ENCODE data around the gene DQX1. TPM values are rescaled to one million over a fixed set of nuclear protein-coding genes. Genes with fewer than 3 reads are reported as not detected.

DQX1 gene
- total and polyA plus RNA-seq, 4 donors: 0.05 to 1.0 (median 0.08) TPM; not detected in 1

GRCh38 chr2:74560591-74560990 lies 34.6 kb upstream of the DQX1 start (continued):
- TF ChIP-seq MAX (IDR thresholded peaks at IDR 0.05) (no peak), FOXA1 (IDR thresholded peaks at IDR 0.05) (no peak), FOXA2 (IDR thresholded peaks at IDR 0.05) (no peak), RXRA (IDR thresholded peaks at IDR 0.05) (no peak)
- TF ChIP-seq, protein P1, sequence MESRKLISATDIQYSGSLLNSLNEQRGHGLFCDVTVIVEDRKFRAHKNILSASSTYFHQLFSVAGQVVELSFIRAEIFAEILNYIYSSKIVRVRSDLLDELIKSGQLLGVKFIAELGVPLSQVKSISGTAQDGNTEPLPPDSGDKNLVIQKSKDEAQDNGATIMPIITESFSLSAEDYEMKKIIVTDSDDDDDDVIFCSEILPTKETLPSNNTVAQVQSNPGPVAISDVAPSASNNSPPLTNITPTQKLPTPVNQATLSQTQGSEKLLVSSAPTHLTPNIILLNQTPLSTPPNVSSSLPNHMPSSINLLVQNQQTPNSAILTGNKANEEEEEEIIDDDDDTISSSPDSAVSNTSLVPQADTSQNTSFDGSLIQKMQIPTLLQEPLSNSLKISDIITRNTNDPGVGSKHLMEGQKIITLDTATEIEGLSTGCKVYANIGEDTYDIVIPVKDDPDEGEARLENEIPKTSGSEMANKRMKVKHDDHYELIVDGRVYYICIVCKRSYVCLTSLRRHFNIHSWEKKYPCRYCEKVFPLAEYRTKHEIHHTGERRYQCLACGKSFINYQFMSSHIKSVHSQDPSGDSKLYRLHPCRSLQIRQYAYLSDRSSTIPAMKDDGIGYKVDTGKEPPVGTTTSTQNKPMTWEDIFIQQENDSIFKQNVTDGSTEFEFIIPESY (IDR thresholded peaks at IDR 0.05): no peak

- no peaks in the 10 kb centered on the region for H3K9me3 ChIP-seq (ENCODE audit: control insufficient read depth in 4 of 4, low read length in 3 of 4)
- H3K4me3 ChIP-seq (ENCODE audit: low read depth in 1 of 3, low read length in 3 of 3): no peak overlapping the region
- H3K27ac ChIP-seq (ENCODE audit: low read depth in 1 of 2, low read length in 2 of 2): no peak overlapping the region
- TF ChIP-seq TAF1 (conservative IDR thresholded peaks at IDR 0.05) (no peak), RXRA (IDR thresholded peaks at IDR 0.05) (no peak), YY1 (IDR thresholded peaks at IDR 0.05) (no peak)
- no peak for DNase-seq (ENCODE audit: low spot score)
- no peaks in the 10 kb centered on the region for H3K36me3 ChIP-seq (ENCODE audit: control insufficient read depth in 4 of 4, insufficient read depth in 3 of 4, low read depth in 1 of 4, low read length in 3 of 4)
- H3K9ac ChIP-seq (ENCODE audit: low read depth in 1 of 2, low read length in 2 of 2): no peak overlapping the region
- WGBS: 54% methylated on average over 5 of the region's 5 CpGs
- H3K4me1 ChIP-seq (ENCODE audit: control insufficient read depth in 4 of 4, insufficient read depth in 4 of 4, low read length in 3 of 4): peaks cover 0 to 1% (median 0%) of the 10 kb centered on the region in 4 donors
- no peaks in the 10 kb centered on the region for H3K27me3 ChIP-seq (ENCODE audit: control insufficient read depth in 4 of 4, insufficient read depth in 4 of 4, low read length in 3 of 4)
Observed at GRCh38 chr2:74559912-74560311, 33.9 kb upstream of the DQX1 start.

GRCh38 chr2:74558284-74559230 lies 32.5 kb upstream of the DQX1 start:
- no peak for DNase-seq (ENCODE audit: low spot score)
- H3K4me1 ChIP-seq (ENCODE audit: control insufficient read depth in 4 of 4, insufficient read depth in 4 of 4, low read length in 3 of 4): peaks cover 0 to 4% (median 2%) of the 10 kb centered on the region in 4 donors
- H3K9me3 ChIP-seq (ENCODE audit: control insufficient read depth in 4 of 4, low read length in 3 of 4): no peaks in the 10 kb centered on the region
- TF ChIP-seq EGR1 (IDR thresholded peaks at IDR 0.05; ENCODE audit: low read depth in 2 of 2): no peak
- 73% methylated on average over 7 of the region's 7 CpGs for WGBS
- no peaks in the 10 kb centered on the region for H3K36me3 ChIP-seq (ENCODE audit: control insufficient read depth in 4 of 4, insufficient read depth in 3 of 4, low read depth in 1 of 4, low read length in 3 of 4)
- H3K27ac ChIP-seq (ENCODE audit: low read depth in 1 of 2, low read length in 2 of 2): no peak overlapping the region
- H3K9ac ChIP-seq (ENCODE audit: low read depth in 1 of 2, low read length in 2 of 2): no peak overlapping the region
- H3K27me3 ChIP-seq (ENCODE audit: control insufficient read depth in 4 of 4, insufficient read depth in 4 of 4, low read length in 3 of 4): no peaks in the 10 kb centered on the region
- H3K4me3 ChIP-seq (ENCODE audit: low read depth in 1 of 3, low read length in 3 of 3): no peak overlapping the region

DNA sequence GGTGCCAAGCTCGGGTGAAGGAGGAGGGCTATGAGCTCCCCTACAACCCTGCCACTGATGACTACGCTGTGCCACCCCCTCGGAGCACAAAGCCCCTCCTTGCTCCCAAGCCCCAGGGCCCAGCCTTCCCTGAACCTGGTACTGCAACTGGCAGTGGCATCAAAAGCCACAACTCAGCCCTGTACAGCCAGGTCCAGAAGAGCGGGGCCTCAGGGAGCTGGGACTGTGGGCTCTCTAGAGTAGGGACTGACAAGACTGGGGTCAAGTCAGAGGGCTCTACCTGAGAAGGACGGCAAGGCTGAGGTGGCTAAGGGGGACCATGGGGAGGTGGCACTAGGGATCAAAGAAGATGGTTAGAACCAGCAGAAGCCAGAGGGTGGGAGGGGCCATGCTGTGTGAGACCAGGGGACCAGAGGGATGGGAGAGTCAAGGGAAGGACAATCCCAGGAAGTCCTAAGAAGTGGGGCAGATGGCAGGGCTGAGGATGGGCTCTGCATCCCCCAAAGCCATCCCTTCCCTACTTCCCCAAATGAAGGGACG lies 30.9 kb upstream of the DQX1 start:
- Histone ChIP-seq H3K4me3 (ENCODE audit: low read depth in 1 of 3, low read length in 3 of 3) (no peak overlapping the region), H3K36me3 (ENCODE audit: control insufficient read depth in 4 of 4, insufficient read depth in 3 of 4, low read depth in 1 of 4, low read length in 3 of 4) (no peaks in the 10 kb centered on the region), H3K4me1 (ENCODE audit: control insufficient read depth in 4 of 4, insufficient read depth in 4 of 4, low read length in 3 of 4) (peaks cover 0 to 4% (median 2%) of the 10 kb centered on the region in 4 donors), H3K27me3 (ENCODE audit: control insufficient read depth in 4 of 4, insufficient read depth in 4 of 4, low read length in 3 of 4) (no peaks in the 10 kb centered on the region), H3K27ac (ENCODE audit: low read depth in 1 of 2, low read length in 2 of 2) (no peak overlapping the region), H3K9ac (ENCODE audit: low read depth in 1 of 2, low read length in 2 of 2) (no peak overlapping the region), H3K9me3 (ENCODE audit: control insufficient read depth in 4 of 4, low read length in 3 of 4) (no peaks in the 10 kb centered on the region)
- TF ChIP-seq HNF4G (IDR thresholded peaks at IDR 0.05): no peak
- TF ChIP-seq JUND (IDR thresholded peaks at IDR 0.05): no peak
- TF ChIP-seq TAF1 (conservative IDR thresholded peaks at IDR 0.05): no peak
- TF ChIP-seq RXRA (IDR thresholded peaks at IDR 0.05): no peak
- 96% methylated on average over 6 of the region's 6 CpGs for WGBS
- no peak for DNase-seq (ENCODE audit: low spot score)

All from liver (tissue), 9 donors.